Measurements from ENCODE around the gene ADAMTS18.

Gene ADAMTS18

DNA sequence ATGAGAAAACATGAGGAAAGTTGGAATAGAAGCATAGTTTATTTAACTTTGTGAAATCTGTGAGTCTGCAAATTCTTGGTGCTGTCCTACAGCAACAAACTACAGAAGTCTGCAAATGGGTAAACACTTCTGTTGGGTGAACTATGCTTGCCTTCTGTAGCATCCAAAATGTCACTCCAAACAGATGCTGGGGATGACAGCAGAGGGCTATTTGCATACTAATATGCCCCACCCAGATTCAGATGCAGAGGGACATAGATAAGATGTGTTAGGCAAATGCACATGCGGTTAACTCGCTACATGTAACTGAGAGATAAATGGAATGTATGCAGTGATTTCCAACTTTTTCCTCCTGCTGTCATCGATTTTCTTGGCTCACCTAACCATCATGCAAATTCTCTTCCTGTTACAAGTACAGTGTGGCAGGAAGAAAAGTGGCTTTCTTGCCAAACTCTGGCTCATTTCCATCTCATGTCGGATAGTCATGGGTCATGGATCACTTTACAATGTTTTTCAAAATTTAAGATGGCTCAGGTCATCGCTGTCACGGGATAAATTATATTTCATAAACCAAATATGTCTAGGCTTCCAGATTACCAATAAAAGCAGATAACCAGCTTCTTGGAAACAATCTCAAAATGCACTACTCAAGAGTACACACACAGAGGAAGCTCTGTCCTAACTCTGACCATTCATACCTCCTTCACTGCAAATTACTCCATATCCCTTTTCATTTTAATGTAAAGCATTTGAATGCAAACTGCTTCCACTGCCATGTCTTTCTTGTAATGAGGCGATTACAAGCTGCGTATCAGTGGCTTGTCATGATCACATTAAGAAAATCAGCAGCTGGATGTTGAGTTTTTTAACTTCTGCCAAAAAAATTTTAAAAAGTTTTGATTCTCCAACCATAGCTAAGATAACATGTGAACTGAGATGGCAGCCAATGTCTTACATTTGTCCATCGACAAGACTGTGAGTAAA lies 47.7 kb downstream of the ADAMTS18 start:
- no peak for DNase-seq

DNA sequence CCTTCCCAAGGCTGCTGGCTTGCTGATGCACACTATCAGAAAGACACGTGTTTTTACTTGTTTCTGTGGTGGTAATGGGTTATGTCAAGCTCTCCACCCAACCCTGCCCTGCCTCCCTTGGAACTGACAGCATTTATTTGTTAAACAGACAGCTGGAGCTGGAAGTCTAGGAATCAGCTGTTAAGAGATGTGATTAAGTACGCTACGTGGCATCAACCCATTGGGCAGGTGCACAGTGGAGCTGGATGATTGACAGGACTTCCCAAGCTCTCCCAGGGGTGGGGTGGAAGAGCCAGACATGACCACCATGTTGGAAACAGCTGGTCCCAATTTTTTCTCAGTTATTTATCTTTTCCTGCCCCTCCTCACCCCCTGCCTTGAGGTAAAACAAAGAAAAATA lies 49.4 kb downstream of the ADAMTS18 start:
- no peak for DNase-seq

DNA sequence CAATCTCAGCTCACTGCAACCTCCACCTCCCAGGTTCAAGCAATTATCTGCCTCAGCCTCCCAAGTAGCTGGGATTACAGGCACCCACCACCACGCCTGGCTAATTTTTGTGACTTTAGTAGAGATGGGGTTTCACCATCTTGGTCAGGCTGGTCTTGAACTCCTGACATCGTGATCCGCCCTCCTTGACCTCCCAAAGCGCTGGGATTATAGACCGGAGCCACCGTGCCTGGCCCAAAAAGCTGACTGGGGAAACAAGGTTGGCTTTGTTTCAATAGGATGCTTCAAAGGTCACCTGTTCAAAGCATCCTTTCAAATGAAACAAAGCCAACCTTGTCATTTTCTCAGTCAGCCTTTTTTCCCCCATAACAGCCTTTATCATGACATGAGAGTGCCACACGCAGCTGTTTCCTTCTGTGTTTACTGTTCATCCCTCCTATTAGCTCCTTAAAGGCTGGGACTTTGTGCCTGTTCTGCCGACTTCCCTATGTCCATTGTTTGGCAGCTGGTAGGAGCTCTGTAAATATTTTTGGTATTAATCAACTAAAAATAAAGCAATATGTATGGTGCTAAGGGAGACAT lies 51.1 kb downstream of the ADAMTS18 start:
- no peak for DNase-seq

DNA sequence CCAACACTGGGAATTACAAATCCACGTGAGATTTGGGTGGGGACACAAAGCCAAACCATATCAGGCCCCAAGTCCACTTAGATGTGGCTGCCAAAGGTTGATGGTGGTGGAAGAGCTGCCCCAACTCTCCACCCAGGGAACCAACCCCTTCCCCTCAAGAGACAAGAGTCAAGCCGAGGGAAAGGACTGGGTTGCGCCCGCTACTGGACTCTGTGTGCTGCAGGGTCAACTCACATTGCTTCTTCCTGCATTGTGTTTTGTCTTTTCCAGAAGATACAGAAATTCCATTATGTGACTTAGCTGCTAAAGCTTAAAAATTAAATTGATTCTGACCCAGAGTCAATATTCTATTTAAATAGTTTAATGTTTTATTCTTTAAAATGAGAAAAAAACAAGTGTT lies 58.5 kb downstream of the ADAMTS18 start:
- no peak for DNase-seq

DNA sequence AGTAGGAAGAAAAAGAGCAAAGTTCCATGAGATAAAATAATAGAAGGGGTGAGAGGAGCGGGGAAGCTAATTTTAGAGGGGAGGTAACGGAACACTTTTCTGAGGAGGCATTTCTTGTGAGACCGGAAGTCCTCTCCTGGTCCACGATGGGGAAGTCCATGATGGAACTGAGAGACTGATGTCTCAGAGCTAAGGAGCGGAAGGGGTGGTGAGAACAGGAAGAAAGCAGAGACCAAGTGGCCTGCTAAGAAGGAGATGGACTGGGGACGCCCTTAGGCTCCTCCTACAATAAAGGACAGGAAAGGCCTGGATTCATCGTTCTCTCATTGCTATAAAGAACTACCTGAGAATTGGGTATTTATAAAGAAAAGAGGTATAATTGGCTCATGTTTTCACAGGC lies 59.4 kb downstream of the ADAMTS18 start:
- DNase-seq = no peak

DNA sequence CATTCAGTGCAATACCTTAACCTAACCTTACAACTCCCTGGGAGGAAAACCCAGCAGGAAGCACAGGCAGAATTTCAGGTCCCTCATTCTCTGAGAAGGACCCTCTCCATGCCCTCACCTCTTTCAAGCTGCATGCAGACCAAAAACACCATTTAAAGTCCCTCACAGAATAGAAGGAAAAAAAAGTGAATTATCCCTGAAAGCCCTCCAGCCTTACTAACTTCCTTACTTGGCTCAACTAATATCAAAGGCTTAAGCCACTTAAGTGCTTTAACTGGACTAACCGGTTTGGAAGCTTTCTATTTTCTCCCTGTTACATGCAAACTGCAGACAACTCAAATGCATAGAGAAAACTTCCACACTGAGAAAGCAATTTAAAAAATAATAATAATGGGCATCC lies 60.5 kb downstream of the ADAMTS18 start:
- no peak for DNase-seq

DNA sequence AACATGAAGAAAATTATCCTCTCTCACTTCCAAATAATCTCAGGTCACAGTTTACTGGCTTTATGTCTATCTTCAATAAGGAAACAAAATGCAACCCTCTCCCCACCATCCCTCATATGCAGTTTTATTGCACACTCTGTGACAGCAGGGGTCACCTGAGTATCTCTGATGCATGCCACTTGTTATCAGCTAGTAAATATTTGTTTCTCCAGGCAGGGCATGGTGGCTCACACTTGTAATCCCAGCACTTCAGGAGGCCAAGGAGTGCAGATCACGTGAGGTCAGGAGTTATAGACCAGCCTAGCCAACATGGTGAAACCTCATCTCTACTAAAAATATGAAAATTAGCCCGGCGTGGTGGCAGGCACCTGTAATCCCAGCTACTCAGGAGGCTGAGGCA lies 61.1 kb downstream of the ADAMTS18 start:
- DNase-seq = no peak

DNA sequence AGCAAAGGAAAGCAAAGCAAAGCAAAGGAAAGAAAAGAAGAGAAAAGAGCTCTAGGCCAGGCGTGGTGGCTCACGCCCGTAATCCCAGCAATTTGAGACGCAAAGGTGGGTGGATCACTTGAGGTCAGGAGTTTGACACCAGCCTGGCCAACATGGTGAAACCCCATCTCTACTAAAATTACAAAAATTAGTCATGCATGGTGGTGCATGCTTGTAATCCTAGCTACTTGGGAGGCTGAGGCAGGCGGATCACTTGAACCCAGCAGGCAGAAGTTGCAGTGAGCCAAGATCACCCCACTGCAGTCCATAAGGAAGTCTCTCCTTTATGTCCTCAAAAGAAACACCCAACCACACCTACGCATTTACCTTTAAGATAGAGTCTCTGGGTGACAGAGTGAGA lies 70.1 kb downstream of the ADAMTS18 start:
- no peak for DNase-seq

DNA sequence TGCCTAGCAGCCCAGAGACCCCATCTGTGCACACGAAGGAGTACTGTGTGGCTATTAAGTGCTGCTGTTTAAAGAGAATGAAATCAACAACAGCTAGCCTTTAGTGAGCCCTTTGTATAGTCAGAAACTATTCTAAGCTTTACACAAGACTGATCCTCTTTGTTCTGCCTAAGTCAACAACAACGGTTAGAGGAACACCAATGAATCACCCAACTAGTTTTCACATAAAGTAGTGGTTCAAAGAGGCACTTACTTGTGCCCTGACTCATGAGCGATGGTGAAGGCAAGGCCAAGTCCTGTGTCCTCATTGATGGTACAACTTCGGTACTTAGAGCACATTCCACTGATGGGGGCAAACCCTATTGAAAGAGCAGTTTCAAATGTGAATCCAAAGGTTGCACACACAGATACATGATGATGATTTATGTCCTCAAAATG lies 75.8 kb downstream of the ADAMTS18 start:
- no peak for DNase-seq

DNA sequence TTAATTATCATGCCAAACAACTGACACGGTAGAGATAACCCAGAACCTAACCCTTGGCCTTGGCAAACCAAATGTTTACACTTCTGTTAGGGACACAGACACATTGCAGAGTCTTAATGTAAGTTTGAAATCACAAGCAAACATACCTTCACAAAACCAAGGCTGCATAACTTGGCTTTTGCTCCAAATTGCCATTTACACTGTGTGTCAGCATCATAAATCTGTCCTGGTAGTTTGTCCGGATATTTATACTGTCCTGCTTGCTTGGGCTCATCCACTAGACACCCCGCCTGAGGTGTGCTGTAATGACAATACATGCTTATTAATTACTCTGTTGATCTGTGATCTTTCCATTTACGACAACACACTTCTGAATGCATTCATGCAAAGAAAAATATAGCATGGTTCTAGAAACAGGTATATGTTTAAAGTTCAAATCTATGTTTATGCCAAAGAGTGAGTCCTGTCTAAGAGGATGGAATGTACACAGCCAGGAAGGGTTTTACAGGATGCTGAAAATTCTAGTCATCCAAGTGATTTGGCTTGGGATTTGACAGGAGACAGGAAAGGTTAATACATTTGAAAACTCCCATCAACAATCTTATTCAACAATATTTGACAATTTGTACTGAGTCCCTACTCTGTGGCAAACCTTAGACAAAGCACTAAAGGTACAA lies 81.1 kb downstream of the ADAMTS18 start:
- no peak for DNase-seq

DNA sequence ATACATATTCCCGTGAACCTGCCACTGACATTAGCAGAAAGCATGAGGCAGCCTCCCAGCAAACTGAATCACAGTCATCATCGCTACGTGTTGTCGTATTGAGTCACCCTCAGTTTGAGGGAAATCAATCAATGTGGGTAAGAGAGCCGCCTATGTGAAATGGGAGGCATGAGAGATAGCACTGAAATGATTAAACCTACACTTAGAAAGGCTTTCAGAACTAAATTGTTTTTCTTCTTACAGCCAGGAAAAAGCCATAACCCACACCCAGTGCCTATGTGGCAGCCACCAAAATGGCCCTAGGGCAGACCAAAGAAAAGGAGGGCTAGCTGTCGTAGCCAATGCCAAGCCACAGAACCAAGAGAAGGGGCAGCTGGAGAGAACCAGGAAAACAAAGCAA lies 90.5 kb downstream of the ADAMTS18 start:
- no peak for DNase-seq

DNA sequence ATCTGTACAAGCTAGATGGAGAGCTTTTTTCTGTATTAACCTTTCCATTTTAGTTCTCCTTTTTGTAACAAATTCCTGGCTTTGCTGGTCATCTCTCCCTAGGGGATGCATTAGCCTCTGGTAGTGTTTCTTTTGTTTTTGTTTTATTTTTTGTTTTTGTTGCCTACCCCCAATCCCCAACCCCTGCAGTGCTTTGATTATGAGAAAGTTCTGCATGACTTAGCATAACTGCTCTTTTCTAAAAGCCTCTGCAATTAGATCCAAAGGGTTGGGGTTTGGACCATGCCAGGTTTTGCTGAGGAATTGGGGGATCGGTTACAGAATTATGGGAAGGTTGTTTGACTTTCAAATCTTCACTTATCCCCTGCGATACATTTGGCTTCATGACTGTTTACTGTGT lies 98.2 kb downstream of the ADAMTS18 start:
- no peak for DNase-seq

DNA sequence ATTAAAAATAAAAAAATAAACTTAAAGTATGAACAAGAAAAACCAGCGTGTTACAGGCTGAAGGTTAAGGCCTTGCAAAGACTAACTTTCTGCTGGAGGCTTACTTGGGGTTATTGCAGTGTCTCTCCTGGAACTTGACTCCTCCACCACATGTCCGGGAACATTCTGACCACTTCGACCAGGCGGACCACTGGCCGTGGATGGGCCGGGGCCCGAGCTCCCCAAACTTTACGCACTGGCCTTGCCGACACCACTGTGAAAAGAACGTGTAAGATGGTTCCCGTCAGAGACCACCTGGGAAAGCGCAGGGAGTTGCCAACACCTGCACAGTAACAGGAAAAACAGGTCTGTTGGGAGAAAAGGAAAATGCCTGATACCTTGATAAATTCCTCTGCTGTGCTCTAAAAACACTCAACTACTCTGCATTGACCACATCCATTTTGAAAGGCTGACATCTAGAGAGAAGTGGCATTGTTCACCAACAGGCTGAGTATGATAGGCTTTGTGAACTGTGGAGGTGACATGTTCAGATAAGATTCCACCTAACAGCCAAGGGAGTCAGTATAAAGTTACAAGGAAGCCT lies 99.1 kb downstream of the ADAMTS18 start:
- no peak for DNase-seq

DNA sequence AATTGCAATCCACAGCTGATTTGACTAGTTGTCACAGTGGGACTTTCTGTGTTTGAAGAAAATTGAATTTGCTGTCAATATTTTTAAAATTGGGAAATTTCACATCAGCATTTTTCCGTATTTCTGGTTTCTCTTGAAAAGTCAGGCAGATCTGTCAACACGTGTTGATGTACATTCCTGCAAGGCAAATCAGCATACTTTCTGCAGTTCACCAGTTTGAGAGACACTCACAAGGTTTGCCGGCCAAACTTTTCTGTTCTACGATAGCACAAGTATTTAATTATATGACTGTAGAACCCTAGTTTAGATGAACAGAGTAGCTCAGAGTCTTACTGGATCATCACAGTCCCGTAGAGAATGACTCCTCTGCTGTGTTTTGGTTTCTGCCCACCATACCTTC lies 102.0 kb downstream of the ADAMTS18 start:
- no peak for DNase-seq

DNA sequence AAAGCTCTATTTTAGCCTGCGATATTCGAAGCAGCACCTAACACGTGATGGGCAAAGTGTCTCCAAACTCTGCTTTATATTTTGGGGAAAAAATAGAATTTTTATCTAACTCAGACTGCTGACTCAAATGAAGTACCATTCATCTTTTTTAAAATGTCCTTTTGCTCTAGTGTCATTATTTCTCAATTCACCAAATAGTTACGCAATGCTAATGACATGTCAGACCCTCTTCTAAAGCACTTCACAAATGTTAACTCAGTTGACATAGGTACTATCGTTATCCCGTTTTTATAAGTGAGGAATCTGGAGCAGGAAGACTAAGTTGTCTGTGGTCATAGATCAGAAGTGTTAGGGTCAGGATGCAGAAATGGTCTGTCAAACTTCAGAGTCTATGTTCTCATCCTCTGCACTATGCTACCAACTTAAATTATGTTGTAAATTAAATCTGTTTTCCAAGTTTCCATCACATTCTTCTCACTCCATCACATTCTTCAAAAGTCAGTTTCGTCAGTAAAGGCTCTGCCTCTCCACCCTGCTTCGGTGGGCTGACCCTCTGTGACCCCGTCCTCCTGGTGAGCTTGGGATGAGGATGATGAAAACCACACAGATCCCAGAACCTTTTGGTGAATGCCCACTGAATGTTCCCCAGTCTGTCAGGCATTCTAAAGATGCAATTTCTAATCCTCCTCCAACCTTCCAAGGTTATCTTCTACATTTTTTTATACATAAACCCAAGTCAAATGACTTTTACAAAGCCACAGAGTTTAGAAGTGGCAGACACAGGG lies 102.8 kb downstream of the ADAMTS18 start:
- DNase-seq = no peak

DNA sequence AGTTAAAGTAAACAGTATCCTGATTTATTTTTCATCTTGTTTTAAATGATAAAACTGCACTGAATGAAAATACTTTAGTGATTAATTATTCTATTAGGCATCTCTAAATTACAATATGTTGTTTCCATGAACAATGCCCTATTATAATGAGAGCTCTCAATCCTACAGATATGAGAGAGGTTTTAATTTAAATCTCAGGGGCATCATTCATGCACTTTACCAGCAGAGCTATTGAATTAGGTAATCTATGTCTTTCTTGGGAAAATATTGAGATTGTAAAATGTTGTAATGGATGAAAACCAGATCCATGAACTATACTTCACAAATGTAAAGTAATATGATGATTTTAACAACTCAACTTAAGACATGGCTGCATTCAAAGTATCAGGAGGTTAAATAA lies 103.8 kb downstream of the ADAMTS18 start:
- DNase-seq = no peak

DNA sequence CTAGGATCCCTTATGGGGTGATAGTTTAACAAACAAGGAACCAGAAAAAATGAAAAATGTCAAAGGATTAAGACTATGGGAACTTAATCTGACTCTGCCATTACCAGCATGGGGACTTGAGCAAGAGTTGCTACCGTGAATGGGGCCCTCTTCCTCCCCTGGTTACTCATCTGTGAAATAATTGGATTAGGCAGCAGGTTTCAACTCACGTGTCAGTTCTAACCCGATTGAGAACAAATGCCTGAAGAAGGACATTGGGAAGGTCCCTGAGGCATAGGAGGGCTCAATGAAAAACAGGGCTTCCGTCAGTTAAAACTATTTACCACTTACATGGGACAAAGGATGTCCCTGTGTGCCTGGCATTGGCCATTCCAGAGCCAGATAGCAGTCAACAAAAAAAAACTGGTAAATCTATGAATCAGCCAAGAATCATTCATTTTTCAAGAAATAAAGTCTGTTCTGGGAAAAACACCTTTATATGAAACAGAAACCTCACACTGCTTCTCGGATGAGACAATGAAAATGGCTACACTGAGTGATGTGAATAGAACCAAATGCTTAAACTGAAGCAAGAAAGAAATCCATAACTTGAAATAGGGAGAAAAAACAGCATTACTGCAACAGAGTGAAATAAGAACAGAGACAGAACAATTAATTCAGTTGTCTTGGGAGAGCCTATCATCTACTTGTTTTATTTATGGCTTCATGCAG lies 104.3 kb downstream of the ADAMTS18 start:
- no peak for DNase-seq

DNA sequence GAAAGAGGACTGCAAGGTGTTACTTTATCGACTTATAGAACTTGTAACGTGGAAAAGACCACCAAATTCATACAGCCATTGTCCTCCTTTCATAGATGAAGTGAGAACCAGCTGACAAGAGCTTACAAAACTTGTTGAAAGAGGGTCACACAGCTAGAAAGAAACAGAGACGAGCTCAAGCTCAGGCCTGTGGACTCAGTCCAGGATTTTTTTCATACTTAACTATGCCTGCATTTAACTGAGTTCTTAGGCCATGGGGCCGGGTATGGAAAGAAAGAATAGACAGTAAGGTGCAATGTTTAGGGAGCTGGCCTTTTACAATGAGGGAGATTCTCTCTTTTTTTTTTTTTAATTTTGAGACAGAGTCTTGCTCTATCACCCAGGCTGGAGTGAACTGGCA lies 106.1 kb downstream of the ADAMTS18 start:
- DNase-seq = no peak

DNA sequence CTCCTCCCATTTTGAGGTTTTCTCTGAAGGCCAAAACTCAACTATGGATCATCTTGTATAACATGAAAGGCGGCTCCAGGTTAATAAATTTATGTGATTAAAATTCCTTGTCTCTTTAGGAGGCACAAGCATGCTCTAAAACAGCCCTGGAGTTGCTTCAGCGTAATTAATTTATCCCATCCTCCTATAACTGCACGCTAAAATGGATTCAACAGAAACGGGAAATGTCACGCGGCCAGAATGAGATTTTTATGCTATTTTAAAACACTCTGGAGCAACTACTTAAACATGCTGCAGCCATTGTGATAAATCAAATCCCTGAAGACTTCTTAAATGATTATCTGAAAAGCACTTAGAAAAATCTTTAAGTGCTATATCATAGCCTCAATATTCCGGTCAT lies 106.6 kb downstream of the ADAMTS18 start:
- DNase-seq = no peak

DNA sequence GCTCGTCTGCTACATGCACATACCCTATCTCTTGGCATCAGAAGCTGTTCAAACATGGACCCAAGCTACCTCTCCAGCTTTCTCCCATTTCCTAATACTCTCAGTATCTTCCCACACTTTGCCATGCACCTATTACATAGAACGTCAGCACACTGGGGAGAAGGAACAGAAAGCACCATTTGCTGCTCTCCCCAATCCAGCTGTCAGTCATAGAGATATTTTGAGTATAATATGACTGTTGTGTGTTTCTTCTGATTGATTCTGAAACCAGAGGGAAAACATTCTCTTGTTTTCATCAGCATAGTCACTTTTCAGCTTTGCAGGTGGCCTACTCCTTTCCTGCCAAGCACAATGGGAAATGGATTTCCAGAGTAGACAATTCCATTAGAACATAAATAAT lies 107.1 kb downstream of the ADAMTS18 start:
- no peak for DNase-seq

DNA sequence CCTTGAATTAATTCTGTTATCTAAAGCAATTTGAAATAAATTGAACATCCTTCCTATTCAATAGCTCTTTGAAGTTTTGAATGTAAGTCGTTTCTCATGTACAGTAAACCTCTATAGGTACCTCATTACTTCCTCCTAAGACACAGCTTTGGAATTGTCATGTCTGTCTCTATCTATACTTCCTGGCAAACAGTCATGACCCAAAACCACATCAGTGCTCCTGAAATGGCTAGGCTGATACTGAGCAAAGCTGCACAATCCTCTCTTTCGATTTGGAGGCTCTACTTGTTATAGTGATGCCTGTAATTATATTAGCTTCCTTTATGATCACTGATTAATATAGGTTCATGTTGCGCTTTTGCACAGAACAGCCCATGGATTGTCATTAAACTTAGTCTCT lies 110.1 kb downstream of the ADAMTS18 start:
- DNase-seq = no peak

DNA sequence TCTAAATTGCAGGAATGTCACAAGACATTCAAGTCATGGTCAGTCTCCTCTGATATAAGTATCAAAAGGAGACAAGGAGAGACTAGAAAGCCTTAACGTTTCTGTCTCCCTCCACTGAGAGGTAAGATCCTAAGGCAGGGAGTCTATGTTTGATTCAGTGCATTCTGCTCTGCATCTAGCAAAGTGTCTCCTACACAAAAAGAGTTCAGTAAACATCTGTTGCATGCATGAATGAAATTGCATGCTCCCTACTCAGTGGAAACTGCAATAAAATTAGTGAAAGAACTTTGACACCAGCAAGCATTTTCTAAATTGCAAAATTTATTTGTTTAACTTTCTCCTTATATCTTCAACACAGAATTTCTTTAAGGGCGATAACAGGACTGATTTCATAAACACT lies 111.1 kb downstream of the ADAMTS18 start:
- no peak for DNase-seq

All from activated CD4-positive, alpha-beta T cell treated with anti-CD3 and anti-CD28 coated beads for 4 hours (primary cell).